Keratinocyte (primary cell): Measurements from ENCODE around the gene KMT2B.

Experiments used
- EZH2 ChIP-seq: IDR thresholded peaks from one replicate; pipeline ENCODE4 v1.6.1; 2012; ENCODE audit warnings: inconsistent platforms, mild to moderate bottlenecking, low read length, moderate library complexity
- TF ChIP-seq, protein P1 (sequence below), 3 experiments: IDR thresholded peaks in 1 of 3; conservative IDR thresholded peaks in 1 of 3; optimal IDR thresholded peaks in 1 of 3; 2 replicates in 2 of 3; 3 replicates in 1 of 3; pipeline versions ENCODE3 to v1.5.1; 2011; ENCODE audit warnings: low read length in 3 of 3, mild to moderate bottlenecking in 3 of 3, moderate library complexity in 2 of 3, control low read depth in 1 of 3, inconsistent platforms in 1 of 3; ENCODE audit not compliant: insufficient read depth in 2 of 3; ENCODE audit errors: extremely low read depth in 1 of 3

DNA sequence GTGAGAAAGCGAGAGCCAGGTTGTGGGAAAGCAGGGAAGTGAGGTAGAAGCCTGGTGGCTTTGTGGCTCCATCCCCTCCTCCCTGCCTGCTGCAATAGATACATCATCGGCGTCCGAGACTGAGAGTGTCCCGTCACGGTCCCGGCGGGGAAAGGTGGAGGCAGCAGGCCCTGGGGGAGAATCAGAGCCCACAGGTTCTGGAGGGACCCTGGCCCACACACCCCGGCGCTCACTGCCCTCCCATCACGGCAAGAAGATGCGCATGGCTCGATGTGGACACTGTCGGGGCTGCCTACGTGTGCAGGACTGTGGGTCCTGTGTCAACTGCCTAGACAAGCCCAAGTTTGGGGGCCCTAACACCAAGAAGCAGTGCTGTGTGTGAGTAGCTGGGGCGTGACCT, 5.1 kb downstream of the KMT2B start:
- TF ChIP-seq, protein P1, sequence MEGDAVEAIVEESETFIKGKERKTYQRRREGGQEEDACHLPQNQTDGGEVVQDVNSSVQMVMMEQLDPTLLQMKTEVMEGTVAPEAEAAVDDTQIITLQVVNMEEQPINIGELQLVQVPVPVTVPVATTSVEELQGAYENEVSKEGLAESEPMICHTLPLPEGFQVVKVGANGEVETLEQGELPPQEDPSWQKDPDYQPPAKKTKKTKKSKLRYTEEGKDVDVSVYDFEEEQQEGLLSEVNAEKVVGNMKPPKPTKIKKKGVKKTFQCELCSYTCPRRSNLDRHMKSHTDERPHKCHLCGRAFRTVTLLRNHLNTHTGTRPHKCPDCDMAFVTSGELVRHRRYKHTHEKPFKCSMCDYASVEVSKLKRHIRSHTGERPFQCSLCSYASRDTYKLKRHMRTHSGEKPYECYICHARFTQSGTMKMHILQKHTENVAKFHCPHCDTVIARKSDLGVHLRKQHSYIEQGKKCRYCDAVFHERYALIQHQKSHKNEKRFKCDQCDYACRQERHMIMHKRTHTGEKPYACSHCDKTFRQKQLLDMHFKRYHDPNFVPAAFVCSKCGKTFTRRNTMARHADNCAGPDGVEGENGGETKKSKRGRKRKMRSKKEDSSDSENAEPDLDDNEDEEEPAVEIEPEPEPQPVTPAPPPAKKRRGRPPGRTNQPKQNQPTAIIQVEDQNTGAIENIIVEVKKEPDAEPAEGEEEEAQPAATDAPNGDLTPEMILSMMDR (optimal IDR thresholded peaks at IDR 0.05 in 1 of 3, IDR thresholded peaks at IDR 0.05 in 1 of 3, conservative IDR thresholded peaks at IDR 0.05 in 1 of 3; ENCODE audit: extremely low read depth in 1 of 3, insufficient read depth in 2 of 3, low read length in 3 of 3) = no peak
- no peak for TF ChIP-seq EZH2
